ENCODE data around the gene DDI2. TPM values are rescaled to one million over a fixed set of nuclear protein-coding genes. Genes with fewer than 3 reads are reported as not detected.
A peak's percentile ranks its signal among the peaks of the same experiment; 100 is the strongest.

Gene DDI2
- total RNA-seq, 2 experiments from 2014 or later, result 23.5 to 40.8 TPM

GRCh38 chr1:15616373-15617172 is 685 bp upstream of the DDI2 start:
- Histone ChIP-seq H3K79me2 (ENCODE audit: insufficient read depth, low read depth, low read length) (peaks cover 42% of the 10 kb centered on the region), H3K4me2 (ENCODE audit: low read length) (peak overlapping the region; percentile 75), H3K9me2 (ENCODE audit: insufficient read depth, low read length) (no peaks in the 10 kb centered on the region), H4K20me1 (ENCODE audit: insufficient read depth, low read length) (peaks cover 12% of the 10 kb centered on the region; the same call in 1 of the 2 replicates), H3K27ac (ENCODE audit: low read depth, low read length, poor library complexity, severe bottlenecking) (peak overlapping the region; percentile 71), H2AFZ (ENCODE audit: low read length) (peak overlapping the region; percentile 91), H3K36me3 (ENCODE audit: insufficient read depth, low read length) (peaks cover 26% of the 10 kb centered on the region), H3K4me1 (ENCODE audit: insufficient read depth, low read length, poor library complexity, severe bottlenecking) (peaks cover 28% of the 10 kb centered on the region), H3K9me3 (ENCODE audit: low read length) (no peaks in the 10 kb centered on the region), H3K4me3 (ENCODE audit: low read depth, low read length, poor library complexity, severe bottlenecking) (peak overlapping the region; percentile 99)
- no peak for TF ChIP-seq EZH2phosphoT487 (IDR thresholded peaks at IDR 0.05; ENCODE audit: borderline replicate concordance, low read depth, low read length)
- no peak for TF ChIP-seq CTCF (conservative IDR thresholded peaks at IDR 0.05; ENCODE audit: low read length)
- TSS peak; percentile 88 for BruUV-seq (replicated peaks)
- CTCF ChIA-PET (ENCODE audit: unreplicated experiment), result no interaction called here
- no peak for DNase-seq (ENCODE audit: low spot score)
- POLR2A ChIA-PET, result interaction anchor here (0.5 to 1.0 kb wide), 7 partner anchors 11 to 149 kb away, joined by 3 to 5 read pairs (median 4); no protein-coding TSS in a partner anchor
- intact Hi-C loops (cut with micrococcal nuclease; ENCODE audit: unreplicated experiment), result loop anchor here (1.0 to 2.0 kb wide), 2 partner anchors 80 to 90 kb away; partner anchors contain the start of gene DNAJC16

GRCh38 chr1:15618077-15618654 is 908 bp downstream of the DDI2 start:
- ChIA-PET CTCF (ENCODE audit: unreplicated experiment) (interaction anchor here (0.7 kb wide), 1 partner anchor 79 kb away, joined by 3 read pairs; no protein-coding TSS in a partner anchor), POLR2A (interaction anchor here (0.6 to 1.6 kb wide), 10 partner anchors 9 to 97 kb away, joined by 3 to 10 read pairs (median 4); no protein-coding TSS in a partner anchor)
- Histone ChIP-seq H3K36me3 (ENCODE audit: insufficient read depth, low read length) (peaks cover 36% of the 10 kb centered on the region), H4K20me1 (ENCODE audit: insufficient read depth, low read length) (peaks cover 12% of the 10 kb centered on the region; the same call in 1 of the 2 replicates), H3K9me3 (ENCODE audit: low read length) (no peaks in the 10 kb centered on the region), H2AFZ (ENCODE audit: low read length) (peak overlapping the region; percentile 91; the same call in 1 of the 2 replicates), H3K4me1 (ENCODE audit: insufficient read depth, low read length, poor library complexity, severe bottlenecking) (peaks cover 28% of the 10 kb centered on the region), H3K27ac (ENCODE audit: low read depth, low read length, poor library complexity, severe bottlenecking) (peak overlapping the region; percentile 71), H3K9me2 (ENCODE audit: insufficient read depth, low read length) (no peaks in the 10 kb centered on the region), H3K79me2 (ENCODE audit: insufficient read depth, low read depth, low read length) (peaks cover 58% of the 10 kb centered on the region), H3K4me3 (ENCODE audit: low read depth, low read length, poor library complexity, severe bottlenecking) (peak overlapping the region; percentile 99), H3K4me2 (ENCODE audit: low read length) (peak overlapping the region; percentile 92)
- no TSS peak for BruUV-seq (replicated peaks)
- peak; percentile 48 for DNase-seq (ENCODE audit: low spot score)
- TF ChIP-seq CTCF (conservative IDR thresholded peaks at IDR 0.05; ENCODE audit: low read length), result no peak
- no peak for TF ChIP-seq EZH2phosphoT487 (IDR thresholded peaks at IDR 0.05; ENCODE audit: borderline replicate concordance, low read depth, low read length)
- intact Hi-C loops (cut with micrococcal nuclease; ENCODE audit: unreplicated experiment), result loop anchor here (1.0 kb wide), 1 partner anchor 47 kb away; no protein-coding TSS in a partner anchor
